HG03558 (cell line): ENCODE results near the gene KLHL26.

Experiments used
- ATAC-seq: cut with Tn5 transposase; IDR thresholded peaks from one replicate; pipeline ENCODE4 v1.9.1; 2021; ENCODE audit warnings: moderate number of reproducible peaks; ENCODE audit not compliant: unreplicated experiment; ENCODE audit errors: extremely low read depth

KLHL26 gene

GRCh38 chr19:18710996-18711751 is 74.3 kb downstream of the KLHL26 start:
- ATAC-seq: no peak

- no peak for ATAC-seq
These were observed 75.1 kb downstream of the KLHL26 start for GRCh38 chr19:18711893-18712292.

DNA sequence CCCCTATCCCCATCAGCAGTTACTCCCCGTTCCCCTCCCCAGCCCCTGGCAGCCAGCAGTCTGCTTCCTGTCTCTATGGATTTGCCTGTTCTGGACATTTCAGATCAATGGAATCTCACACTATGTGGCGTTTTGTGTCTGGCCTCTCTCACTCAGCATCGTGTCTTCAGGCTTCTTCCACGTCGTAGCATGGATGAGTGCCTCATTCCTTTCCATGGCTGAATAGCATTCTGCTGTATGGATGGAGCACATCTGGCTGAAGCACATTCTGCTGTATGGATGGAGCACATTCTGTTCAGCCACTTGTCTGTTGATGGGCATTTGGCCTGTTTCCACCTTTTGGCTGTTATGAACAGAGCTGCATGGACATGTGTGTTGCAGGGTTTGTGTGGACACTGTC is 76.2 kb downstream of the KLHL26 start:
- no peak for ATAC-seq

GRCh38 chr19:18713550-18714117 is 76.8 kb downstream of the KLHL26 start:
- no peak for ATAC-seq

DNA sequence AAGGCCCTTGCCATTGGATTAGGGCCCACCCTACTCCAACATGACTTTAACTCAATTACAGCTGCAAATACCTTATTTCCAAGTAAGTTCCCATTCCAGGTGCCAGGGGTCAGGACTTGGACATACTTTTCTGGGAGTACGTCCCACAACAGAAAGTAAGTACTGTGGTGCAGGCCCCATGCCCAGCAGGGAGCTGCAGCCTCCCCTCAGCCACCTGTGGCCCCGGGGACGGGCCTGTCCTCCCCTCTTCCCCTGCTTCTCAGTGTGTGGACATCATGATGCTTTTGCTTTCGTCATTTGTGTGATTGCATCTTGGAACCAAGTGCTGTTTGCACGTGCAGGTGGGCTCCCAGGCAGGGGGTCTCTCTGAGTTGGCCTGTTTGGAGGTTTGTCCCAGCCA is 78.6 kb downstream of the KLHL26 start:
- no peak for ATAC-seq

- ATAC-seq: no peak
These were observed 80.0 kb downstream of the KLHL26 start for GRCh38 chr19:18716857-18717256.

- ATAC-seq: no peak
These were observed 80.8 kb downstream of the KLHL26 start for GRCh38 chr19:18717601-18718000.

GRCh38 chr19:18718015-18718526 is 81.2 kb downstream of the KLHL26 start:
- ATAC-seq: no peak

- no peak for ATAC-seq
These were observed 82.1 kb downstream of the KLHL26 start for GRCh38 chr19:18718846-18719458.

- no peak for ATAC-seq
These were observed 82.7 kb downstream of the KLHL26 start for GRCh38 chr19:18719541-18719940.
